Neuronal stem cell (in vitro differentiated cells): ENCODE results near the gene ANKRD13D.

Source experiments
- DNase-seq: peaks from one replicate; pipeline ENCODE4 v3.0.0-alpha.2; 2013; ENCODE audit warnings: low spot score
- H2AFZ ChIP-seq: one replicate; pipeline ENCODE4 v1.6.1; 2013; ENCODE audit warnings: mild to moderate bottlenecking, low read length, inconsistent platforms
- H2AK5ac ChIP-seq: 2 replicates; pipeline ENCODE4 v1.6.1; 2013; ENCODE audit warnings: low read depth, mild to moderate bottlenecking, inconsistent platforms, low read length, moderate library complexity, mixed read lengths
- H2BK120ac ChIP-seq: 2 replicates; pipeline ENCODE4 v1.6.1; 2013; ENCODE audit warnings: low read depth, mild to moderate bottlenecking, inconsistent platforms, low read length, moderate library complexity, mixed read lengths
- H2BK12ac ChIP-seq: one replicate; pipeline ENCODE4 v1.6.1; 2013; ENCODE audit warnings: low read length, inconsistent platforms
- H2BK15ac ChIP-seq: 2 replicates; pipeline ENCODE4 v1.6.1; 2013; ENCODE audit warnings: mild to moderate bottlenecking, low read length, inconsistent platforms, mixed read lengths
- H2BK5ac ChIP-seq: one replicate; pipeline ENCODE4 v1.6.1; 2013; ENCODE audit warnings: inconsistent platforms, mild to moderate bottlenecking, low read length, moderate library complexity
- H3K14ac ChIP-seq: one replicate; pipeline ENCODE4 v1.6.1; 2013; ENCODE audit warnings: low read length, inconsistent platforms
- H3K18ac ChIP-seq: 2 replicates; pipeline ENCODE4 v1.6.1; 2013; ENCODE audit warnings: low read length, inconsistent platforms
- H3K23ac ChIP-seq: 2 replicates; pipeline ENCODE4 v1.6.1; 2013; ENCODE audit warnings: low read depth, mild to moderate bottlenecking, mixed read lengths, low read length, inconsistent platforms; ENCODE audit not compliant: poor library complexity
- H3K27ac ChIP-seq: replicated peaks from 3 replicates; pipeline ENCODE4 v1.5.1; 2013; ENCODE audit warnings: low read length, inconsistent platforms
- H3K27me3 ChIP-seq, 3 experiments: 2 replicates each; pipeline ENCODE4 v1.6.1; 2013; ENCODE audit warnings: low read length in 3 of 3, mild to moderate bottlenecking in 2 of 3, inconsistent platforms in 1 of 3, low read depth in 1 of 3, mixed read lengths in 1 of 3, moderate library complexity in 1 of 3; ENCODE audit not compliant: control insufficient read depth in 3 of 3, insufficient read depth in 3 of 3
- H3K36me3 ChIP-seq, 2 donors: replicated peaks in 1 of 2; 2 replicates each; pipeline ENCODE4 v1.6.1; 2013; ENCODE audit warnings: low read length in 2 of 2; ENCODE audit not compliant: control insufficient read depth in 2 of 2, insufficient read depth in 2 of 2
- H3K4ac ChIP-seq: 2 replicates; pipeline ENCODE4 v1.6.1; 2013; ENCODE audit warnings: inconsistent platforms, mild to moderate bottlenecking, low read length, moderate library complexity
- H3K4me1 ChIP-seq, 2 donors: 1 replicate in 1 of 2; 2 replicates in 1 of 2; pipeline ENCODE4 v1.6.1; 2013; ENCODE audit warnings: low read length in 2 of 2, low read depth in 1 of 2; ENCODE audit not compliant: control insufficient read depth in 2 of 2, insufficient read depth in 1 of 2
- H3K4me2 ChIP-seq: one replicate; pipeline ENCODE4 v1.6.1; 2013; ENCODE audit warnings: mild to moderate bottlenecking, low read length, inconsistent platforms; ENCODE audit not compliant: insufficient read depth, poor library complexity, severe bottlenecking
- H3K4me3 ChIP-seq, 2 donors: 2 replicates each; pipeline ENCODE4 v1.5.1; 2013; ENCODE audit warnings: low read length in 2 of 2, mild to moderate bottlenecking in 2 of 2, inconsistent platforms in 1 of 2, moderate library complexity in 1 of 2
- H3K79me1 ChIP-seq: one replicate; pipeline ENCODE4 v1.6.1; 2013; ENCODE audit warnings: low read depth, mild to moderate bottlenecking, inconsistent platforms, low read length, moderate library complexity
- H3K9ac ChIP-seq: one replicate; pipeline ENCODE4 v1.6.1; 2013; ENCODE audit warnings: mild to moderate bottlenecking, low read depth, low read length, inconsistent platforms; ENCODE audit not compliant: poor library complexity
- H3K9me3 ChIP-seq, 2 donors: replicated peaks in 1 of 2; 2 replicates each; pipeline versions ENCODE3 to v1.6.1; 2013; ENCODE audit warnings: low read length in 2 of 2, mild to moderate bottlenecking in 2 of 2, inconsistent platforms in 1 of 2, low read depth in 1 of 2, mixed read lengths in 1 of 2, moderate library complexity in 1 of 2; ENCODE audit not compliant: control insufficient read depth in 2 of 2, insufficient read depth in 1 of 2
- H4K8ac ChIP-seq: one replicate; pipeline ENCODE4 v1.6.1; 2013; ENCODE audit warnings: low read depth, mild to moderate bottlenecking, inconsistent platforms, low read length, moderate library complexity
- H4K91ac ChIP-seq: one replicate; pipeline ENCODE4 v1.6.1; 2013; ENCODE audit warnings: low read length, low read depth, mild to moderate bottlenecking, inconsistent platforms; ENCODE audit not compliant: poor library complexity
- WGBS, 2 donors: extraction: QIAGEN DNeasy Blood & Tissue Kit; methylation state at CpG; one replicate each; pipeline ENCODE4 v1.1.7; 2013; ENCODE audit warnings: missing lambda C conversion rate in 2 of 2, mixed read lengths in 1 of 2; ENCODE audit not compliant: insufficient read length in 2 of 2, insufficient replicate concordance in 1 of 2; ENCODE audit errors: extremely low coverage in 2 of 2; 5-methylcytosine and 5-hydroxymethylcytosine counted together

ANKRD13D gene

DNA sequence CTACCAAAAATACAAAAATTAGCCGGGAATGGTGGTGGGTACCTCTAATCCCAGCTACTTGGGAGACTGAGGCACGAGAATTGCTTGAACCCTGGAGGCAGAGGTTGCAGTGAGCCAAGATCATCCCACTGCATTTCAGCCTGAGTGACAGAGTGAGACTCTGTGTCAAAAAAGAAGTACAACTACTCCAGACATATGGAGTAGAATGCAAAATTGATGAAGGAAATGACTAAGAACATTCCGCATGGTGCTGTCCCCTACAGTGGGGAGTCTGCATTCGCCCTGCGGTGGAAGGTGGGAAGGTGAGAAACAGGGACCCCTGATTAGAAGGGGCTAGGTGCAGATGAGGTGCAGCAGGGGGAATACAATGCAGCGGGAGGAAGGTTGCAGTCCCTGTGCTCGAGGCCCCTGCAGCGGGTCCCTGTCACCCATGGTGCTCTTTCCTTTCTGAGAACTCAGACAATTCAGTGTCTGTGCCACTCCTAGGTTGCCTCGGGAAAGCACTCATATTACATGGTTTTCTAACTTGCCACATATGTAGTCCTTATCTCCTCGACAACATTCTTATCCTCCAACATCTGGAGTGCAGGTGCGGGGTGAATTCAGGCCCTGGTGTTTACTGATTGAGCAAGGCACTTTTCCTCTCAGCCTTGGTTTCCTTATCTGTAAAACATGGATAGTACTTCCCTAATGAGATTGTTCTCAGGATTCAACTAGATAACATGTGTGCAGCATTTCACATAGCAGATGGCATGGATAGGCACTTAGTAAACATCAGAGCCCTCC lies 59.1 kb downstream of the ANKRD13D start:
- no peak overlapping the region for H2BK120ac ChIP-seq
- no CpG with 5 or more reads among the region's 11 CpGs for WGBS, 2 donors
- no peak overlapping the region for H3K27ac ChIP-seq

DNA sequence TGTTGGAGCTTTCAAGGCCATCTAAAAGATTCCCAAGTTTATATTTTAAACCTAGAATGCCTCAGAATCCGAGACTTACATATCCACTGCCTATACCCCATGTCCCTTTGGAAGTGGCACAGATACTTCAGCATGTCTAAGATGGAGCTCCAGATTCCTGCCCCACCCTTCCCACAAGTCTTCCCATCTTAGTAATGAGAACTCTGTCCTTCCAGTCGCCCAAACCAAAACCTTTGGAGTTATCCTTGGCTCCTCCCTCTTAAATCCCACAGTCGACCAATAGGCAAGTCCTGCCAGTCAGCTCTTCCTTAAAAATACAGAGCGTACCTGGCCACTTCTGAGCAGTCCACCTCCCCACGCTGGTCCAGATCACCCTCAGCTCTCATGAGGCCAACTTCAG lies 59.9 kb downstream of the ANKRD13D start:
- peaks cover 6 to 13% of the 10 kb centered on the region in 2 donors for H3K4me1 ChIP-seq
- no peaks in the 10 kb centered on the region for H3K9me3 ChIP-seq
- H3K23ac ChIP-seq, result no peak overlapping the region
- H3K27ac ChIP-seq, result no peak overlapping the region
- H2AK5ac ChIP-seq, result no peak overlapping the region
- no peak overlapping the region for H2AFZ ChIP-seq
- no peak overlapping the region for H4K91ac ChIP-seq
- H2BK15ac ChIP-seq, result no peak overlapping the region
- no peak overlapping the region for H2BK12ac ChIP-seq
- H3K4me3 ChIP-seq, result no peak overlapping the region
- H2BK120ac ChIP-seq, result no peak overlapping the region
- no peak overlapping the region for H3K14ac ChIP-seq
- H3K4me2 ChIP-seq, result no peak overlapping the region
- no peak overlapping the region for H4K8ac ChIP-seq
- peaks cover 1% of the 10 kb centered on the region for H3K79me1 ChIP-seq
- no peaks in the 10 kb centered on the region for H3K27me3 ChIP-seq
- H3K36me3 ChIP-seq, result no peaks in the 10 kb centered on the region
- WGBS, 2 donors, result no CpG with 5 or more reads among the region's 5 CpGs
- no peak overlapping the region for H3K9ac ChIP-seq
- DNase-seq, result no peak
- no peak overlapping the region for H3K4ac ChIP-seq
- no peak overlapping the region for H2BK5ac ChIP-seq
- no peak overlapping the region for H3K18ac ChIP-seq

More for the DNA sequence above, 59.1 kb downstream of the ANKRD13D start:
- Histone ChIP-seq H3K27me3 (no peaks in the 10 kb centered on the region), H2BK12ac (no peak overlapping the region), H3K9me3 (no peaks in the 10 kb centered on the region), H3K4me2 (no peak overlapping the region), H2AFZ (no peak overlapping the region), H3K14ac (no peak overlapping the region), H2BK5ac (no peak overlapping the region), H3K4ac (no peak overlapping the region), H4K8ac (no peak overlapping the region), H4K91ac (no peak overlapping the region), H3K23ac (no peak overlapping the region), H3K4me1 (peaks cover 3 to 11% of the 10 kb centered on the region in 2 donors), H3K4me3 (no peak overlapping the region), H3K36me3 (no peaks in the 10 kb centered on the region), H2AK5ac (no peak overlapping the region), H3K9ac (no peak overlapping the region), H3K18ac (no peak overlapping the region), H2BK15ac (no peak overlapping the region), H3K79me1 (peaks cover 1% of the 10 kb centered on the region)
- DNase-seq, result no peak

GRCh38 chr11:67349457-67349856 lies 60.4 kb downstream of the ANKRD13D start:
- WGBS, 2 donors, result no CpG with 5 or more reads among the region's 2 CpGs
- Histone ChIP-seq H3K14ac (no peak overlapping the region), H2BK15ac (no peak overlapping the region), H2BK120ac (no peak overlapping the region), H3K23ac (no peak overlapping the region), H3K18ac (no peak overlapping the region), H3K4me2 (no peak overlapping the region), H2AK5ac (no peak overlapping the region), H3K9me3 (no peaks in the 10 kb centered on the region), H3K9ac (no peak overlapping the region), H2BK12ac (no peak overlapping the region), H3K27ac (no peak overlapping the region), H2AFZ (no peak overlapping the region), H3K4me1 (peaks cover 9 to 17% of the 10 kb centered on the region in 2 donors), H3K27me3 (no peaks in the 10 kb centered on the region), H2BK5ac (no peak overlapping the region), H4K8ac (no peak overlapping the region), H3K4me3 (no peak overlapping the region), H4K91ac (no peak overlapping the region), H3K36me3 (no peaks in the 10 kb centered on the region), H3K79me1 (peaks cover 1% of the 10 kb centered on the region), H3K4ac (no peak overlapping the region)
- DNase-seq, result no peak

- H2BK15ac ChIP-seq, result no peak overlapping the region
- no peak for DNase-seq
- H3K9ac ChIP-seq, result no peak overlapping the region
- no CpG with 5 or more reads among the region's 4 CpGs for WGBS, 2 donors
- H4K8ac ChIP-seq, result no peak overlapping the region
- no peak overlapping the region for H2AFZ ChIP-seq
- H3K4me1 ChIP-seq, result peaks cover 14 to 23% of the 10 kb centered on the region in 2 donors
- H3K9me3 ChIP-seq, result no peaks in the 10 kb centered on the region
- peaks cover 1% of the 10 kb centered on the region for H3K79me1 ChIP-seq
- H2BK120ac ChIP-seq, result no peak overlapping the region
- no peak overlapping the region for H3K18ac ChIP-seq
- no peak overlapping the region for H3K4me2 ChIP-seq
- no peak overlapping the region for H2BK5ac ChIP-seq
- no peaks in the 10 kb centered on the region for H3K27me3 ChIP-seq
- no peak overlapping the region for H3K4me3 ChIP-seq
- H3K23ac ChIP-seq, result no peak overlapping the region
- H2BK12ac ChIP-seq, result no peak overlapping the region
- H2AK5ac ChIP-seq, result no peak overlapping the region
- H3K36me3 ChIP-seq, result no peaks in the 10 kb centered on the region
- H3K4ac ChIP-seq, result no peak overlapping the region
- no peak overlapping the region for H3K27ac ChIP-seq
- H3K14ac ChIP-seq, result no peak overlapping the region
- no peak overlapping the region for H4K91ac ChIP-seq
Measured at GRCh38 chr11:67349928-67350465, 60.9 kb downstream of the ANKRD13D start.
